ENCODE data around the gene PPP1R11.

DNA sequence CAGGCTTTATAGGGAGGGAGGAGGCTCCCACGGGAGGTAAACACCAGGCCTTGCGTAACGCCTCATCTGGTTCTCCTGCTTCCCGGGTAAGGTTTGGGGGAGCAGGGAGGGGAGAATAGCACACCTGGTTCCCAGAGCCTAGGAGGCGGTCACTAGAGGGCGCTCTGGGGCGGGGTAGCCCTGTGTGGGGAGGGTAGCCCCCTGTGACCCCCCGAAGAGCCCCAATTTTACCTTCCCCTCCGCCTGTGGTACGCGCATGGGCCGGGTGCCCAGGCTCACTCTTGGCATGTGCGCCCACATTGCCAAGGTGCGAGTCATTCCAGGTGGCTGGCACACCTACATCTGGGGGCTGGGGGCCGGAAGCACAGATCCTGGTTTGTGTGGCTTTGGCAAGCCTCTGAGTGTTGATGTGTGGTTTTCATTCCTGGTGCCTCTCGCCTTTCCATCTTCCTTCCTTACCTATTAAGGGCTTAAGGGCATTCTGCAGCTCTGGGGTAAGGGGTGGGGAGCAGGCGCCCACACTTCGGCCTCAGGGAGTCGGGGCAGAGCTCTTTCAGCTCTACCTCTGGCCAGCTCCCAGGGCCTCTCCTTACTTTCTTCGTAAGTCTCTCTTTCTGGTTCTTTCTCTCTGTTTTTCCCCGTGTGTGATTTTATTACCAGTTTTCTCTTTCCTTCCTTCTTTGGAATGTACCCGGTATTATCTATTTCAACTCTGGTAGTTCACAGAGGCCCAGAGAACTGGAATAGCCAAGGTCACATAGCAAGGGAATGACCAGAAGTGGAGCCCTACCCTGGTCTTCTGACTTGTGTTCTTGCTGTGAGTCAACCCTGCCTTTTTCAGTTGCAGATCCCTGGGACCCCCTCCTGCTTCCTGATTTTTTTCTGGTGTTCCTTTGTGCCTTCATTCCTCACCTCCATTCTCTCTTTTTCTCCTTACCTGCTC is 9.1 kb downstream of the PPP1R11 start:
- TF ChIP-seq, protein P1, sequence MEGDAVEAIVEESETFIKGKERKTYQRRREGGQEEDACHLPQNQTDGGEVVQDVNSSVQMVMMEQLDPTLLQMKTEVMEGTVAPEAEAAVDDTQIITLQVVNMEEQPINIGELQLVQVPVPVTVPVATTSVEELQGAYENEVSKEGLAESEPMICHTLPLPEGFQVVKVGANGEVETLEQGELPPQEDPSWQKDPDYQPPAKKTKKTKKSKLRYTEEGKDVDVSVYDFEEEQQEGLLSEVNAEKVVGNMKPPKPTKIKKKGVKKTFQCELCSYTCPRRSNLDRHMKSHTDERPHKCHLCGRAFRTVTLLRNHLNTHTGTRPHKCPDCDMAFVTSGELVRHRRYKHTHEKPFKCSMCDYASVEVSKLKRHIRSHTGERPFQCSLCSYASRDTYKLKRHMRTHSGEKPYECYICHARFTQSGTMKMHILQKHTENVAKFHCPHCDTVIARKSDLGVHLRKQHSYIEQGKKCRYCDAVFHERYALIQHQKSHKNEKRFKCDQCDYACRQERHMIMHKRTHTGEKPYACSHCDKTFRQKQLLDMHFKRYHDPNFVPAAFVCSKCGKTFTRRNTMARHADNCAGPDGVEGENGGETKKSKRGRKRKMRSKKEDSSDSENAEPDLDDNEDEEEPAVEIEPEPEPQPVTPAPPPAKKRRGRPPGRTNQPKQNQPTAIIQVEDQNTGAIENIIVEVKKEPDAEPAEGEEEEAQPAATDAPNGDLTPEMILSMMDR (IDR thresholded peaks at IDR 0.05): peak; percentile 75
- no peak for TF ChIP-seq EZH2 (IDR thresholded peaks at IDR 0.05)
- no peak for TF ChIP-seq EZH2phosphoT487 (IDR thresholded peaks at IDR 0.05)

All from neural progenitor cell (in vitro differentiated cells).